PC-3 (cell line): Measurements from ENCODE around the gene RPL36. TPM values are rescaled to one million over a fixed set of nuclear protein-coding genes. Genes with fewer than 3 reads are reported as not detected.
A peak's percentile ranks its signal among the peaks of the same experiment; 100 is the strongest.

Experiments used
- ATAC-seq: fragments of 200-7000 bp; cut with Tn5 transposase; 2 replicates; pipeline ENCODE4 v1.9.1; 2020; ENCODE audit warnings: mild to moderate bottlenecking, moderate library complexity
- BruUV-seq: library from RNA; stranded (reverse); fragments of 400-500 nt; replicated peaks from 2 replicates; lab custom pipeline; 2021; lab: Mats Ljungman, UMichigan
- CTCF ChIA-PET: fragments of 300-600 bp; sonication (Branson Sonifier 250); formaldehyde crosslinking; loops from one replicate; lab custom pipeline; 2022; ENCODE audit warnings: antibody characterized with exemption; lab: Charles Lee
- POLR2A ChIA-PET: fragments of 300-600 bp; sonication (Branson Sonifier 250); formaldehyde crosslinking; loops from one replicate; lab custom pipeline; 2022; ENCODE audit warnings: antibody characterized with exemption; ENCODE audit not compliant: unreplicated experiment; lab: Charles Lee
- DNase-seq: peaks from one replicate; pipeline ENCODE4 v3.0.0-alpha.2; 2015
- H2AFZ ChIP-seq: fragments of 300-600 bp; sonication (generic); 2 replicates; pipeline ENCODE4 v1.6.0; 2016; ENCODE audit warnings: antibody characterized with exemption, low read length
- H3F3A ChIP-seq: fragments of 300-600 bp; sonication (generic); one replicate; pipeline ENCODE4 v1.6.0; 2017; ENCODE audit warnings: antibody characterized with exemption, low read length, control low read depth, mild to moderate bottlenecking; ENCODE audit not compliant: unreplicated experiment
- H3K27ac ChIP-seq: fragments of 300-600 bp; sonication (generic); 2 replicates; pipeline ENCODE4 v1.5.1; 2016; ENCODE audit warnings: mild to moderate bottlenecking, low read length
- H3K27me3 ChIP-seq: fragments of 300-600 bp; sonication (generic); 2 replicates; pipeline ENCODE4 v1.6.1; 2016; ENCODE audit warnings: low read length, mixed read lengths
- H3K36me3 ChIP-seq: fragments of 300-600 bp; sonication (generic); 2 replicates; pipeline ENCODE4 v1.6.1; 2016; ENCODE audit warnings: low read depth, mixed run types, low read length, mixed read lengths
- H3K4me1 ChIP-seq: fragments of 300-600 bp; sonication (generic); 2 replicates; pipeline ENCODE4 v1.5.1; 2016; ENCODE audit warnings: low read length; ENCODE audit not compliant: insufficient read depth
- H3K4me2 ChIP-seq: fragments of 300-600 bp; sonication (generic); 2 replicates; pipeline ENCODE4 v1.6.0; 2016; ENCODE audit warnings: low read length
- H3K4me3 ChIP-seq: fragments of 300-600 bp; sonication (generic); 2 replicates; pipeline ENCODE4 v1.5.1; 2016; ENCODE audit warnings: mild to moderate bottlenecking, low read length, mixed read lengths
- H3K79me2 ChIP-seq: fragments of 300-600 bp; sonication (generic); 2 replicates; pipeline ENCODE4 v1.6.1; 2017; ENCODE audit warnings: low read length, mixed read lengths
- H3K9ac ChIP-seq: fragments of 300-600 bp; sonication (generic); 2 replicates; pipeline ENCODE4 v1.6.0; 2016; ENCODE audit warnings: mild to moderate bottlenecking, low read length
- H3K9me2 ChIP-seq: fragments of 300-600 bp; sonication (generic); replicated peaks from 2 replicates; pipeline ENCODE4 v1.6.1; 2016; ENCODE audit warnings: mixed run types, low read length, mixed read lengths
- H3K9me3 ChIP-seq: fragments of 300-600 bp; sonication (generic); 2 replicates; pipeline ENCODE4 v1.6.1; 2016; ENCODE audit warnings: low read length, mixed read lengths
- H4K20me1 ChIP-seq: fragments of 300-600 bp; sonication (generic); 2 replicates; pipeline ENCODE4 v1.6.1; 2016; ENCODE audit warnings: low read length, mixed read lengths
- CTCF ChIP-seq: fragments of 300-600 bp; sonication (generic); conservative IDR thresholded peaks from 2 replicates; pipeline ENCODE4 v1.5.1; 2017; ENCODE audit warnings: antibody characterized with exemption, low read depth, mild to moderate bottlenecking, low read length
- EZH2 ChIP-seq: fragments of 300-600 bp; sonication (generic); IDR thresholded peaks from one replicate; pipeline ENCODE4 v1.6.1; 2017; ENCODE audit warnings: antibody characterized with exemption, mild to moderate bottlenecking, low read length; ENCODE audit not compliant: unreplicated experiment
- EZH2phosphoT487 ChIP-seq: fragments of 300-600 bp; sonication (generic); IDR thresholded peaks from 2 replicates; pipeline ENCODE4 v1.6.1; 2018; ENCODE audit warnings: mild to moderate bottlenecking, antibody characterized with exemption, low read length, borderline replicate concordance
- intact Hi-C: fragments of 100-400 bp; cut with micrococcal nuclease; formaldehyde crosslinking; loops from 2 replicates; pipeline ENCODE4 v1.9.0; 2023
- total RNA-seq: library from RNA; depleted of rRNA; stranded (reverse); fragments of >200 nt; gene quantifications from 2 replicates; pipeline ENCODE4 v1.2.3, GENCODE V29; 2014

The RPL36 gene
- total RNA-seq, 1 experiment from 2014 or later = 2,470 TPM

- intact Hi-C loops = no loop called here
- Histone ChIP-seq H3K4me3 (peak overlapping the region; percentile 95), H3F3A (no peaks in the 10 kb centered on the region), H3K27me3 (no peaks in the 10 kb centered on the region), H3K9me3 (no peaks in the 10 kb centered on the region), H3K4me1 (peaks cover 18% of the 10 kb centered on the region), H3K9me2 (no peaks in the 10 kb centered on the region), H3K27ac (peak overlapping the region; percentile 93), H3K9ac (peak overlapping the region; percentile 95), H3K36me3 (peaks cover 11% of the 10 kb centered on the region; the same call in 1 of the 2 replicates), H4K20me1 (peaks cover 25% of the 10 kb centered on the region), H3K4me2 (peak overlapping the region; percentile 84), H2AFZ (peak overlapping the region; percentile 98), H3K79me2 (peaks cover 51% of the 10 kb centered on the region)
- BruUV-seq = TSS peak; percentile 68
- POLR2A ChIA-PET = interaction anchor here (0.6 to 1.0 kb wide), 3 partner anchors 30 to 185 kb away, joined by 4 to 19 read pairs (median 11); partner anchors contain the start of genes RPL36 and VMAC
- no peak for ATAC-seq
- no peak for DNase-seq
- CTCF ChIA-PET = interaction anchor here (0.5 to 1.5 kb wide), 3 partner anchors 30 to 172 kb away, joined by 4 to 9 read pairs (median 8); partner anchors contain the start of gene RPL36
- TF ChIP-seq EZH2 (no peak), EZH2phosphoT487 (no peak), CTCF (no peak)
Measured at GRCh38 chr19:5719274-5719960, 29.3 kb downstream of the RPL36 start.

DNA sequence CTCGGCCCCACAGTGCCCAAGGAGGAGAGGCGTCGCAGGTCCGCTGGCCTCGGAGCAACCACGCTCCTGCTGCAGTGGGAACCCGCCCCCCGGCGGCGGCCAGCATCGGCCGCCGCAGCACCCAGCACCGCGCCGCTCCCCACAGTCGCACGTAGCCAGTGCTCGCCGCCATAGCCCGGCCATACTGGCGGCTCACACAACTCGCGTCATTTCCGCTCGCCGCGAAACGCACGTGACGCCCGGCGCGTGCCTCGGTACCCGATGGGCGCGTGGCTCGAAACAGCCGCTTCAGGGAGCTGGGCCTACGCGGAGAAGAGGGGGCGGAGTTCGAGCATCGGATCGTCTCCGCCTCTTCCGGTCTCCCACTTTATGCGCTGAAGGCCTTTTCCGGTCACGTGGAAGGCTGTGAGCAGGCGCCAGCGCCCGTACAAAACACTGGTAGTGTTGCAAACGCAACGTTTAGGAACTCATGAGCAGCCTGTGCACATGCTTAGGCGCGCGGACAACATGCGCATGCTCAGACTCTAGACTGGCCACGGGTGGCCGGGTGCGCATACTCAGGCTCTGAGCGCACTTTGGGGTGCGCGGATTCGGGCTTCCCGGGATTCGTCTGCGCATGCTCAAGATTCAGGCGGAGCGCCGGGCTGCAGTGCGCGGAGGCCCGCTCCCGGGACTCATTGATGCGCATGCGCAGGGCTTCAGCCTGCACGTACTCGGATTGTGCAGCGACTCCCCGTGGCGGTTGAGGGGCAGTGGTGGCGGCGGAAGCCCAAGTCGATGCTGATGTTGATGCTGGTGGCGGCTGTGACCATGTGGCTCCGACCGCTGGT is 30.1 kb downstream of the RPL36 start, which contains the start of the genes CATSPERD and LONP1:
CATSPERD (plus strand) TSS at position 677 of the 830 bp plus-strand sequence; CDS start at position 778, 101 bp downstream.
LONP1 (minus strand) TSS at position 186 of the 830 bp plus-strand sequence; CDS start at position 172, 14 bp downstream.
- Histone ChIP-seq H4K20me1 (peaks cover 25% of the 10 kb centered on the region), H3K27me3 (no peaks in the 10 kb centered on the region), H3K4me1 (peaks cover 18% of the 10 kb centered on the region), H3K27ac (peak within 1 kb of the TSS; percentile 93), H3K36me3 (peaks cover 11% of the 10 kb centered on the region; the same call in 1 of the 2 replicates), H3K79me2 (peaks cover 45% of the 10 kb centered on the region), H3K4me2 (peak within 1 kb of the TSS; percentile 84), H3K9me3 (no peaks in the 10 kb centered on the region), H2AFZ (peak within 1 kb of the TSS; percentile 98), H3K9me2 (no peaks in the 10 kb centered on the region), H3K9ac (peak within 1 kb of the TSS; percentile 95), H3F3A (no peaks in the 10 kb centered on the region), H3K4me3 (peak within 1 kb of the TSS; percentile 95)
- peak; percentile 100 for DNase-seq
- TF ChIP-seq CTCF (peak; percentile 92), EZH2phosphoT487 (peak; percentile 55; the same call in 1 of the 2 replicates), EZH2 (no peak)
- BruUV-seq = no TSS peak
- ATAC-seq = peak; percentile 89
- intact Hi-C loops = loop anchor here (1.0 to 2.0 kb wide), 3 partner anchors 30 to 71 kb away; partner anchors contain the start of genes DUS3L and RPL36
- CTCF ChIA-PET = interaction anchor here (0.5 to 1.5 kb wide), 4 partner anchors 30 to 673 kb away, joined by 3 to 9 read pairs (median 6); partner anchors contain the start of genes GTF2F1 and RPL36
- POLR2A ChIA-PET = interaction anchor here (0.6 to 1.0 kb wide), 6 partner anchors 30 to 260 kb away, joined by 4 to 19 read pairs (median 8); partner anchors contain the start of genes RPL36 and VMAC
